ENCODE measurements around the gene RSBN1L. TPM values are rescaled to one million over a fixed set of nuclear protein-coding genes. Genes with fewer than 3 reads are reported as not detected.

RSBN1L gene
- total RNA-seq, 2 donors from 2014 or later: 20.1 to 25.5 TPM

- no peaks in the 10 kb centered on the region for H3K4me1 ChIP-seq
- H3K27me3 ChIP-seq: no peaks in the 10 kb centered on the region
- intact Hi-C loops (cut with DNase I): no loop called here
- DNase-seq: no peak
- no peak overlapping the region for H3K4me3 ChIP-seq
- TF ChIP-seq, protein P1, sequence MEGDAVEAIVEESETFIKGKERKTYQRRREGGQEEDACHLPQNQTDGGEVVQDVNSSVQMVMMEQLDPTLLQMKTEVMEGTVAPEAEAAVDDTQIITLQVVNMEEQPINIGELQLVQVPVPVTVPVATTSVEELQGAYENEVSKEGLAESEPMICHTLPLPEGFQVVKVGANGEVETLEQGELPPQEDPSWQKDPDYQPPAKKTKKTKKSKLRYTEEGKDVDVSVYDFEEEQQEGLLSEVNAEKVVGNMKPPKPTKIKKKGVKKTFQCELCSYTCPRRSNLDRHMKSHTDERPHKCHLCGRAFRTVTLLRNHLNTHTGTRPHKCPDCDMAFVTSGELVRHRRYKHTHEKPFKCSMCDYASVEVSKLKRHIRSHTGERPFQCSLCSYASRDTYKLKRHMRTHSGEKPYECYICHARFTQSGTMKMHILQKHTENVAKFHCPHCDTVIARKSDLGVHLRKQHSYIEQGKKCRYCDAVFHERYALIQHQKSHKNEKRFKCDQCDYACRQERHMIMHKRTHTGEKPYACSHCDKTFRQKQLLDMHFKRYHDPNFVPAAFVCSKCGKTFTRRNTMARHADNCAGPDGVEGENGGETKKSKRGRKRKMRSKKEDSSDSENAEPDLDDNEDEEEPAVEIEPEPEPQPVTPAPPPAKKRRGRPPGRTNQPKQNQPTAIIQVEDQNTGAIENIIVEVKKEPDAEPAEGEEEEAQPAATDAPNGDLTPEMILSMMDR (IDR thresholded peaks at IDR 0.05): no peak
- no peak overlapping the region for H3K9ac ChIP-seq (ENCODE audit: low read depth in 2 of 2, low read length in 2 of 2)
- no peaks in the 10 kb centered on the region for H3K36me3 ChIP-seq
- no peak overlapping the region for H3K27ac ChIP-seq
- H3K9me3 ChIP-seq: no peaks in the 10 kb centered on the region
Measured at GRCh38 chr7:77808517-77808916, 112.3 kb downstream of the RSBN1L start.

GRCh38 chr7:77811516-77812289 is 115.4 kb downstream of the RSBN1L start:
- H3K9me3 ChIP-seq: no peaks in the 10 kb centered on the region
- H3K27ac ChIP-seq: no peak overlapping the region
- intact Hi-C loops (cut with DNase I): loop anchor here (10.0 kb wide), 1 partner anchor 63 kb away; no protein-coding TSS in a partner anchor

DNA sequence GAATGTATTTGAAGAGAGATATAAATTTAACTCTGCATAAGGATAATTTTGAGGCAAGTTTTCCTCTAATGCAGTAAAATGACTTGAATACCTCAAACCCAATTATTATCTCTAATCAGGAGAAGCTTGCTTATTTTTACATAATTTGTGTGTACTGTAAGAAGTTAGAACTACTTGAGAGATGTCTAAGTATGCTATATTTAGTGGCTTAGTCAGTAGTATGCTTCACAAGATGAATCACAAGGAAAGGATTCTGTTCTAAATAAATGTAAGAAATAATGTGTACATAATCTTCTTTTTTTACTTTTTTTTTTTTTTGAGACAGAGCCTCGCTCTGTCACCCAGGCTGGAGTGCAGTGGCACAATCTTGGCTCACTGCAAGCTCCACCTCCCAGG is 116.0 kb downstream of the RSBN1L start:
- intact Hi-C loops (cut with DNase I): loop anchor here (10.0 kb wide), 1 partner anchor 63 kb away; no protein-coding TSS in a partner anchor
- TF ChIP-seq, protein P1 (IDR thresholded peaks at IDR 0.05): no peak
- Histone ChIP-seq H3K27me3 (no peaks in the 10 kb centered on the region), H3K4me1 (no peaks in the 10 kb centered on the region), H3K9me3 (no peaks in the 10 kb centered on the region), H3K4me3 (no peak overlapping the region), H3K9ac (ENCODE audit: low read depth in 2 of 2, low read length in 2 of 2) (no peak overlapping the region), H3K36me3 (no peaks in the 10 kb centered on the region), H3K27ac (no peak overlapping the region)
- no peak for DNase-seq

More at GRCh38 chr7:77811516-77812289, 115.4 kb downstream of the RSBN1L start:
- TF ChIP-seq, protein P1 (IDR thresholded peaks at IDR 0.05): no peak
- DNase-seq: no peak
- no peaks in the 10 kb centered on the region for H3K27me3 ChIP-seq
- no peak overlapping the region for H3K9ac ChIP-seq (ENCODE audit: low read depth in 2 of 2, low read length in 2 of 2)
- H3K4me1 ChIP-seq: no peaks in the 10 kb centered on the region
- H3K36me3 ChIP-seq: no peaks in the 10 kb centered on the region
- no peak overlapping the region for H3K4me3 ChIP-seq

DNA sequence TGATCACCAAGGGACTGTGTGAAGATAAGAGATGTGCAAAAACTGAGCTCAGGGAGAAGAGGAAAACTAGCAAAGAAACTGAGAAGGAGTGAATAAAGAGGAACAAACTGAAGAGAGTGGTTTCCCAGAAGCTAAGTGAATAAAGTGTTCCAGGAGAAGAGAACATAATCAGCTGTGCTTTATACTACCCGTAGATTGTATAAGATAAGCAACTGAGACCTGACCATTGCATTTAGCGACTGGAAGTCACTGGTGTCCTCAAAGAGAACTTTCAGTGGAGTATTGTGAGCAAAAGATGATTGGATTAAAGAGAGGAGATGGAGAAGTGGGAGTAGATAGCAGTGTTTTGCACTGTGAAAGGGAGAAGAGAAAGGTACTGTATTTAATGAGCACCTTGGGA is 116.9 kb downstream of the RSBN1L start:
- Histone ChIP-seq H3K4me1 (no peaks in the 10 kb centered on the region), H3K36me3 (no peaks in the 10 kb centered on the region), H3K27ac (no peak overlapping the region), H3K4me3 (no peak overlapping the region), H3K9me3 (no peaks in the 10 kb centered on the region), H3K27me3 (no peaks in the 10 kb centered on the region), H3K9ac (ENCODE audit: low read depth in 2 of 2, low read length in 2 of 2) (no peak overlapping the region)
- intact Hi-C loops (cut with DNase I): loop anchor here (10.0 kb wide), 1 partner anchor 62 kb away; no protein-coding TSS in a partner anchor
- DNase-seq: no peak
- TF ChIP-seq, protein P1 (IDR thresholded peaks at IDR 0.05): no peak

DNA sequence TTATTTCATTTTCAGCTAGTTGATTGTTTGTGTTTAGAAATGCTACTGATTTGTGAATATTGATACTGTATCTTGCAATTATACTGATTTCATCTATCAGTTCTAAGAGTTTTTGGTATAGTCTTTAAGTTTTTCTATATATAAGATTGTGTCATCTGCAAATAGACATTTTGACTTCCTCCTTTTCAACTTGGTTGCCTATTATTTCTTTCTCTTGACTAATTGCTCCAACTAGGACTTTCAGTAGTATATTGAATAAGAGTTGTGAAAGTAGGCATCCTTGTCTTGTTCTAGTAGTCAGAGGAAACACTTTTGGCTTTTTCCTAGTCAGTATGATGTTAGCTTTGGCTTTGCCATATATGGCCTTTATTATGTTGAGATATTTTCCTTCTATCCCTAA is 122.8 kb downstream of the RSBN1L start:
- no peaks in the 10 kb centered on the region for H3K36me3 ChIP-seq
- DNase-seq: no peak
- H3K27ac ChIP-seq: no peak overlapping the region
- no peaks in the 10 kb centered on the region for H3K4me1 ChIP-seq
- TF ChIP-seq, protein P1 (IDR thresholded peaks at IDR 0.05): no peak
- H3K9me3 ChIP-seq: no peaks in the 10 kb centered on the region
- H3K4me3 ChIP-seq: no peak overlapping the region
- no peak overlapping the region for H3K9ac ChIP-seq (ENCODE audit: low read depth in 2 of 2, low read length in 2 of 2)
- intact Hi-C loops (cut with DNase I): loop anchor here (10.0 kb wide), 1 partner anchor 56 kb away; no protein-coding TSS in a partner anchor
- H3K27me3 ChIP-seq: no peaks in the 10 kb centered on the region
